ENCODE measurements around the gene CFAP74.

The CFAP74 gene

DNA sequence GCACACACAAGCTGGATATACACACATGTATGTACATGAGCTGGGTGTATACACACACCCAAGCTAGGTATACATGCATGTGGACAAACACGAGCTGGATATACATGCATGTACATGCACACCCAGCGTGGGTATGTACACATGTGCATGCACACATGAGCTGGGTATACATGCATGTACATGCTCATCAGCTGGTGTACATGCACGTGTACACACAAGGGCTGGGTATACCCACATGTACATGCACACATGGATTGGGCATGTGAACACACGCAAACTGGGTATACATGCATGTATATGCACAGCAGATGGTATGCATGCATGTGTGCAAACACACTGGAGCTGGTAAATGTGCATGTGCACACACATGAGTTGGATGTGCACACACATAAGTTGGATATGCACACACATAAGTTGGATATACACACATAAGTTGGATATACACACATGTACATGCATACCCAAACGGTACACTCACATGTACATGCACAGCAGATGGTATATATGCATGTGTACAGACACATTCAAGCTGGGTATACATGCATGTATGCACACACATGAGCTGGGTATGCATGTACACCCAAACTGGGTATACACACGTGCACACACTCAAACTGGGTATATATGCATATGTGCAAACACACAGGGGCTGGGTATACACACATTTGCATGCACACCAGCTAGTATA lies 105.2 kb downstream of the CFAP74 start:
- TF ChIP-seq CTCF (IDR thresholded peaks at IDR 0.05; ENCODE audit: low read depth, low read length): no peak
- DNase-seq (ENCODE audit: extremely low read depth, low read depth): no peak

DNA sequence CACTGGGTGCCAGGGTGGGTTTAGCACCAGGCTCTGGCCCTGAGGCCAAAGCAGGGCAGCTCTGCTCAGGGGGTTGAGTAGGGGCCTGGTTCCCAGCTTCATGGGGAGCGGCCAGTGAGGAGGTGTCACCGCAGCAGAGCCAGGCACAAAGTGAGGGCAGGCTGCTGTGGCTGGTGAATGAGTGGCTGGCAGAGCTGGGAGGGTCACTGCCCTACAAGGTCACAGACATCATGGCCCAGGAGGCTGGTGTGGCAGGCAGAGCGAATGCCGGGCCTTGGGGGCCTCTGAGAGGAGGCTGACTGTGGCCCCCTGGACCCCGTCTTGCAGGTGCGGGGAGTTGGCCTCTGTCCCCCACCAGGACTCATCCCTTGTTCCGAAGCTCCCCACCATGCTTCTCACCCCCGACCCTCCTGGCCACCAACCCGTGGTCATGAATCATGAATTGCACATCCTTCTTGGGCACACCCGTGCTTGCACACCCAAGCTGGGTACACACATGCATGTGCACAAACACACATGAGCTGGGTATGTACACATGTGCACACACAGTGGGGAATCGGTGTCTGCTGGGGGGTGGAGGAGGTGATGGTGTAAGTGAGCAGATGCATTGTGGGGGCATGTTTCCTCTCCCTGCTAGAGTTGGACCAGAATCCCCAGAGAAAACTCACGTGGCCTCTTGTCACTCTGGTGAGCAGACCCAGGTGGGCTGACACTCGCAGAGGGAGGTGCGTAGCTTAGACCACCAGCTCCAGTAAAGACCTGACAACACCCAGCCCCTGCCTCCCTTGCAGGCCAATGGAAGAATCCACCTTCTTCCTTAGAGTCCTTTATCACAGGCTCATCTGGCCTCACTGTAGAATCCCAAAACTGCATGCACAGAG lies 107.9 kb downstream of the CFAP74 start:
- no peak for DNase-seq (ENCODE audit: extremely low read depth, low read depth)
- no peak for TF ChIP-seq CTCF (IDR thresholded peaks at IDR 0.05; ENCODE audit: low read depth, low read length)

DNA sequence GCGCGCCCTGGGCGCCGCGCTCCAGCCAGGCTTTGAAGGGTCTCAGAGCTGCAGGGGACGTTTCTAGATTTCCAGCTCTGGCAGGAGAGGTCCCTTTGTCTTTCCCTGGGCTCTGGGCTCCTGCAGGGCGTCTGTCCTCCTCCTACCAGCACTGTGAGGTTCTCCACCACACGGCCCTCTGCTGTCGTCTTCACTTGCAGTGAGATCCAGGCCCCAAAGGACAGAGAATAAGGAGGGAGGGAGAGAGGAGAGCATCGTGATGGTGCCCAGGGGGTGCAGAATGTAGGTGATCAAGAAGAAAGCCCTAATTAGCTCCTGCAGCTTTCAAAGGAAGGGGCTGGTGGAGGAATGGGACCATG lies 108.5 kb downstream of the CFAP74 start:
- no peak for DNase-seq (ENCODE audit: extremely low read depth, low read depth)
- no peak for TF ChIP-seq CTCF (IDR thresholded peaks at IDR 0.05; ENCODE audit: low read depth, low read length)

DNA sequence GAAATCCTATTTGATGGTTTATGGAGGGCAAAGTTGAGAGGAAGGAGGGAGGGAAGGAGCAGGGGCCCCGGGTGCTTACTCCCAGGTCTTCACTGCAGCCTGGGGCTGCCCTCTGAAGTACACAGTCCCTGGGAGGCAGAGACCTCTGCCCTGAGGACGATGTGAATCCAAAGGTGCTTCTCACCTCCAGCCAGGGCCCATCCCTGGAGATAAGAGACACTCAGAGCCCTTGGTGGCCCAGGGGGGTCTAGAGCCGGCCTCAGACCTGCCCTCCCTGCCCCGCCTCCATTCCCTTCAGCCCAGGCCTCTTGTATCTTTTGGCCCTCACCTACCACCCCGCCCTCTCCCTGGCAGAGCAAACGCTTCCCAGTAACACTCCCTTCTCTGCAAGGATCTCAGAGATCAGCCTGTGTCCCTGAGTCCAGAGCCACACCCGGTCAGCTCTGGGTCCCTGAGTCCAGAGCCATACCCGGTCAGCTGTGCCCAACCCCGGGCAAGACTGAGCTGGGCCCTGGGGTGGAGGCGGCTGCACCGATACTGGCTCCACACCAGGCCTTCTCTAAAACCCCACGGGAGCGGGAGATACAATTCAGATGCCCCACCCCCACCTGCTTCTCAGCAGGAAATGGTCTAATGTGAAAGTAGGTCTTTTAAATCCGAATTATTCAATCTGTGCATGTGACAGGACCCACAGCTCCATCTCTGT lies 109.1 kb downstream of the CFAP74 start:
- no peak for DNase-seq (ENCODE audit: extremely low read depth, low read depth)
- no peak for TF ChIP-seq CTCF (IDR thresholded peaks at IDR 0.05; ENCODE audit: low read depth, low read length)

- DNase-seq (ENCODE audit: extremely low read depth, low read depth): no peak
- no peak for TF ChIP-seq CTCF (IDR thresholded peaks at IDR 0.05; ENCODE audit: low read depth, low read length)
These were observed 109.6 kb downstream of the CFAP74 start for GRCh38 chr1:1893997-1894353.

DNA sequence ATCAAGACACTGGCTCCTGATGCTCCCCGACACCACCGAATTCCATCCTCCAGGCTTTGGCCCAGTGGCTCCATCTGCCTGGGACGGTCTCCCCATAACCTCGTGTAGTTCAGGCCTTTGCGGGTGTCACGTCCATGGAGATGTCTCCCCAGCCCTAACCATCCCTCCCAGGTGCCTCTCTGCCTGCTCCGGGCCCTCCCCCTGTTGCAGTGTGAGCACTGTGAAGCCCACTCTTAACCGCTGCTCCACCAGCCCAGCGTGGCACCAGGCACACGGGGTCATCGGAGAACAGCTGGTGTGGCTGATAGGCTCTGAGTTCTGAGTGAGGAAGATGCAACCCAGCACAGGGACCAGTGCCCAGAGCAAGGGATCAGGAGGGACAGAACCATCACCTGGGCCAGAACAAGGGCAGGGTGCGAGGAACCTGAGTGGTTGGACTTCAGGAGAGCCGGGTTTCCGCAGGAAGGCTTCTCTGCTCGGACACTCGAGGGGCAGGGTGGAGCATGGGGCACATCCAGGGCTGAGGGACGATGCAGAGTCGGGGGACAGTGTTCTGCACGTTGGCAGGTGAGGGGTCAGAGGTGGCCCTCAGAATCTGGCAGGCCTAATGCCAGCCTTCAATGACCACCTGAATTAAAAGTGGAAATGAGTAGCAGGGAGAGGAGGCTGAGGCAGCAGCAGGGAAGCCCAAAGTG lies 110.1 kb downstream of the CFAP74 start:
- DNase-seq (ENCODE audit: extremely low read depth, low read depth): no peak
- no peak for TF ChIP-seq CTCF (IDR thresholded peaks at IDR 0.05; ENCODE audit: low read depth, low read length)

Data from AG09319 (cell line).